HG03045 (cell line): ENCODE data around the gene MAPK8IP1.
"Not testable (repeated sequence)": the region's sequence is repeated elsewhere in the genome, so short reads cannot be mapped to it uniquely, and the experiment has no call there.

Source experiments
- ATAC-seq: cut with Tn5 transposase; IDR thresholded peaks from one replicate; pipeline ENCODE4 v1.9.1; 2021; ENCODE audit warnings: mild to moderate bottlenecking, moderate library complexity; ENCODE audit not compliant: unreplicated experiment

Gene MAPK8IP1

GRCh38 chr11:45885274-45885920 lies at the start of gene MAPK8IP1:
MAPK8IP1 (plus strand) TSS chr11:45885651; CDS start chr11:45885821, 170 bp downstream.
- ATAC-seq, result peak; percentile 46

DNA sequence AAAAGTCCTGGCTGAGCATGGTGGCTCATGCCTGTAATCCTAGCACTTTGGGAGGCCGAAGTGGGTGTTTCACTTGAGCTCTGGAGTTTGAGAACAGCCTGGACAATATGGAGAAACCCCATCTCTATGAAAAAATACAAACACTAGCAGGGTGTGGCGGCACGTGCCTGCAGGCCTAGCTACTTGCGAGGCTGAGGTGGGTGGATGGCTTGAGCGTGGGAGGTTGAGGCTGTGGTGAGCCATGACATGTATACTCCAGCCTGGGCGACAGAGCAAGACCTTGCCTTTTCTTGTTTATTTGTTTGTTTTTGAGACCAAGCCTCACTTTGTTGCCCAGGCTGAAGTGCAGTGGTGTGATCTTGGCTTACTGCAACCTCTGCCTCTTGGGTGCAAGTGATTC lies 46.2 kb upstream of the MAPK8IP1 start:
- ATAC-seq, result no peak

DNA sequence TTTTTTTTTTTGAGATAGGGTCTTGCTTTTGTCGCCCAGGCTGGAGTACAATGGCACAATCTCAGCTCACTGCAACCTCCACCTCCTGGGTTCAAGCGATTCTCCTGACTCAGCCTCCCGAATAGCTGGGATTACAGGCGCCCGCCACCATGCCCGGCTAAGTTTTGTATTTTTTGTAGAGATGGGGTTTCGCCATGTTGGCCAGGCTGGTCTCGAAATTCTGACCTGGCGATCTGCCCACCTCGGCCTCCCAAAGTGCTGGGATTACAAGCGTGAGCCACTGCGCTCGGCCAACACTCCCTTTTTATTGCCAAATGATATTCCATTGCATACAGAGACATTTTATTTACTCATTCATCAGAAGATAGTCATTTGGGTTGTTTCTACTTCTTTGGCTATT lies 45.2 kb upstream of the MAPK8IP1 start:
- not testable (repeated sequence) for ATAC-seq

DNA sequence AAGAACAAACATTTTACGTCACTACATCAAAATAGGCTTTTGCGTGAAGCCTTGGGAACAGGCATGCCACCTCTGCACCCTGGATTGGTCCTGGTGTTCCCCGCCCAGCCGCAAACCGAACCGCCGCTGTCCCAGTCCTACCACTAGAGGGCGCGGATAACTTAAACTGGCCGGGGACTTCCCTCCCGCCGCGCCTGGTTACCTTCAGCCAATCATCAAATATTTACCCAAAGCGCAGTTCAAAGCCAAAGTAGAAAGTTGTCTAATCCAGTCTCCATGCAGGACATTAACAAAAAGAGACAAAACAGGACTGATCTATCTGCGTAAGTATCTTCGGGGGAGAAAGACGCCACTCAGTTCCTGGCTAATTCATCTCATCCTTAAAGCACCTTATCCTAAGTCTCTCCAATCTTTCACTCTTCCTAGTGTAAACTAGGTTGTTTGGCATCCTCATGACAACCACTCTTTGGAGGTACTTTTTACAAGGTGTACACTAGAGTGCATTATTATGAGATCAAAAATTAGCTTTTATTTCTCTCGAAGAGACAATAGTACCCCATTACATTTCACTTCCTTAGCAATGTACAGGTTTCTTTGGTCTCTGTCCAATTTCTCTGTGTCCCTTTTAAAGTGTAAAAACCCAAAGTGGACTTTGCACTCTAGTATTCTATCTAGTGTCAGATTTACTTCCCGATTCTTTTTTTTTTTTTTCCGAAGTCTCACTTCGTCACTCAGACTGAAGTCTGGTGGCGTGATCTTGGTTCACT lies 42.1 kb upstream of the MAPK8IP1 start:
- no peak for ATAC-seq

GRCh38 chr11:45844822-45845578 lies 40.5 kb upstream of the MAPK8IP1 start:
- ATAC-seq, result no peak

DNA sequence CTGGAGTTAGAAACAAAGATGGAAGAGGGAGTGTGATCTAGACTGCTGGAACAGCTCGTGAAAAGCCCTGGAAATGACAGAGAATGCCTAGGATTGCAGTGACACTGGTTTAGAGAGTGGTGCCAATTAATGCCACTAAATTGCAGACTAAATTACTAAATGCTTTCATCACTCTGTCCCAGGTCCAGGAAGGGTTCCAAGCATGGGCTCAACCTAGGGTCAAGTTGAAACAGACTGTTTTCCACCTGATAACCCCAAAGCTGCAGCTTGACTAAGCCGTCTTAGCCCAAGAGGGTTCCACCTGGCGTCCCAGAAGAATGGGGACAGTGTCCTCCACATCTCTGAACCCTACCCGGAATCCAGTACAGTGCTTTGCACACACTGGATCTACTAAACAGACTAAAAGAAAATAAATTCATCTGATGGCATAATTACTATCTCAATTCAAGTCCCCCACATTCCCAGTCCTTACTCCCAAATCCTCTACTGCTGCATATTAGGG lies 39.2 kb upstream of the MAPK8IP1 start:
- ATAC-seq, result no peak

DNA sequence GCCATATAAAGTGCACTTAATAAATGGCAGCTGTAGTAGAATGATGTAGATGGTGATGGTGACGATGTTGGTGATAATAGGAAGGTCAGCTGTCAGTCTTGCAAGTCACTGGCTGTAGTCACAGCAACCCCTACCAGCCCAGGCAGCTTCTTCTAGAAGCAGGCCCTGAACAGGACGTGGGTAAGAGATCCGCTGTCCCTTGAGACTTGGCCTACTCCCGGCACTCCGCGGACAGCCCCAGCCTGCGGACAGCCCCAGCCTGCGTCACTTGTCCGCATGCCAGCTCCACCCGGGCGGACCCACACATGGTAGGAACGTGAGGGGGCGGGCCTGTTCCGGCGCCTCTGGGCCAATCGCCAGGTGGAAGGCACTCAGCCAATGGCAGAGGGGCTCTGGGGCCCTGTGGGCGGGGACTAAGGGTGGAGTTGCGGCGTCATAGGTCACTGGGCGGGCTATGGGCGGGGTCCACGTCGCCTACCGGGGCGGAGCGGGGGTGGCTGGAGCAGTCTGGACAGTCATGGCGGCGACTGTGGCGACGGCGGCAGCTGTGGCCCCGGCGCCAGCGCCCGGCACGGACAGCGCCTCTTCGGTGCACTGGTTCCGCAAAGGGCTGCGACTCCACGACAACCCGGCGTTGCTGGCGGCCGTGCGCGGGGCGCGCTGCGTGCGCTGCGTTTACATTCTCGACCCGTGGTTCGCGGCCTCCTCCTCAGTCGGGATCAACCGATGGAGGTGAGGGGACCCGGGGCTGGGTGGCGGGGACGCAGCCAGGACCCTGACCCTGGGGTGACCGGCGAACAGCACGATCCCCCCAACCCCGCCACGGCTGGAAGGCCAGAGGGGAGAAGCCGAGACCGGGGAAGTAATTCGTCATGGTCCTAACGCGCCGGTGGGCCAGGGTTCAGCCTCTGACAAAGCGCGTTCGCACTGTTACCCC lies 38.2 kb upstream of the MAPK8IP1 start, which contains the start of gene CRY2:
CRY2 (plus strand) TSS at position 502 of the 937 bp plus-strand sequence; CDS start at position 518, 16 bp downstream.
- ATAC-seq, result peak; percentile 95

- peak; percentile 12 for ATAC-seq
Measured at GRCh38 chr11:45847911-45848316, 37.5 kb upstream of the MAPK8IP1 start.

GRCh38 chr11:45848654-45849081 lies 36.8 kb upstream of the MAPK8IP1 start:
- ATAC-seq, result no peak

DNA sequence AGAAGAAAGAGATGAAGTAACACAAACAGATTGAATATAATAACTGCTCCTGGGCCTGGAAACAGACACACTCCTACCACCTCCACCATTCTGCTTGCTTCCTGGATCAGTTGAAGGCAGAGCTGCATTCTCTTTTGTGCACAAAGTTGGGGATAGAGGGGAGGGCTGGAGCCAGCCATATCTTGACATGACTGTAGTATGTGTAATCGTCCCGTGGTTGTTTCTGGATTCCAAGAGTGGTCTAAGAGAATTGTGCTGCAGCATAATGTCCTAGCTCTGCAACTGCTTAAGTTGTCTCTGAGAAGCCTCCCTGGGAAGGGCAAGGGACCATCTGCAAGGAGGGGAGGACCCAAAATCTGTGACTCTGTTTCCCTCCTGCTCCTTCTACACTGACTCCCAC lies 35.0 kb upstream of the MAPK8IP1 start:
- no peak for ATAC-seq

DNA sequence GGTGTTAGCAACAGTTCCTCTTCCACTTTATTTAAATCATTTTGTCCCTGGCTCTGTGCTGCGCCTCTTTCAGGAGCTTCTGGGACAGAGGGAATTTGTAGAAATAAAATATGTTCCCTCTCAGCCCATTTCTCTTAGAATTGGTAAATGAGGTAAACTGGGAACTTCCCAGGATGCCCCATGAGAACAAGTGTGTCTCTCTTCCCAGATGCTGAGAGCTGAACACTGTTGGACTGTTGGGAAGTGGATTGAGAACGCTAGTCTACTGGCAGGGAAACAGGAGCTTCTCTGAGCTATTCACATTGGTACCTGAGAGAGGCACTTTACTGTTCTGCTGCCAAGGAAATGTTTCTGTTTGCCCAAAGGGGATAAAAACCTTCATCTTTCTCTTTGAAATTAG lies 34.2 kb upstream of the MAPK8IP1 start:
- ATAC-seq, result no peak

DNA sequence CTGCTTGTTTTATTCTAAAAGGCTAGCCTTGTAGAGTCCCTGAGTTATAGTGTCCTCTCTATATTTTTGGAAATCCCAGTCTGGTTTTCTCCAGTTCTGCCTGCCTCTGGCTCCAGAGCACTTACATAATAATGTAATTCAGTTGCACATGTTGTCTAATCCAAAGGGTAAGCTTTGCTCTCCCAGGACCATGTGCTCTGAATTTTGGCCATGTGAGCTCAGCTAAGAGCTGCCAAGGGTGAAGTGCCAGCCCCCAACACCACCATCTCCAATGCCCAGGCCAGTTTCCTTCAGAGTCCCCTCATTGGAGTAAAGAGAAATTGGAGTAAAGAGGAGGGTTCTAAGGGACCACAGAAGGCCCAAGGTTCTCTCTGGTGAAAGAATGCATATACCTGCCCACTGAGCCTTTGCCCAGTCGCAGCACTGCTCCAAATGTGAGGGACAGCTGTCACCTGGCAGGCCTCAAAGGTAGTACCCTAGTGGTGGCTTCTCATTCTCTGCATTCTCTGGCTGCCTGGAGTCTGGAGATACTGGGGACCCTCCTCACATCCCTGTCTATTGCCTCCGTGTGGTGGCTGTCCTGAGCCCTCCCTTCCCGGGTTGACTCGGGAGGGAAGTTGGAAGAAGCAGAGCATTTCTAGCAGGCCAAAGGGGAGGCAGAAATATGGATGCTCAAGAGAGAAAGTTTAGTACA lies 33.3 kb upstream of the MAPK8IP1 start:
- ATAC-seq, result no peak

- ATAC-seq, result no peak
Measured at GRCh38 chr11:45852712-45853101, 32.7 kb upstream of the MAPK8IP1 start.

DNA sequence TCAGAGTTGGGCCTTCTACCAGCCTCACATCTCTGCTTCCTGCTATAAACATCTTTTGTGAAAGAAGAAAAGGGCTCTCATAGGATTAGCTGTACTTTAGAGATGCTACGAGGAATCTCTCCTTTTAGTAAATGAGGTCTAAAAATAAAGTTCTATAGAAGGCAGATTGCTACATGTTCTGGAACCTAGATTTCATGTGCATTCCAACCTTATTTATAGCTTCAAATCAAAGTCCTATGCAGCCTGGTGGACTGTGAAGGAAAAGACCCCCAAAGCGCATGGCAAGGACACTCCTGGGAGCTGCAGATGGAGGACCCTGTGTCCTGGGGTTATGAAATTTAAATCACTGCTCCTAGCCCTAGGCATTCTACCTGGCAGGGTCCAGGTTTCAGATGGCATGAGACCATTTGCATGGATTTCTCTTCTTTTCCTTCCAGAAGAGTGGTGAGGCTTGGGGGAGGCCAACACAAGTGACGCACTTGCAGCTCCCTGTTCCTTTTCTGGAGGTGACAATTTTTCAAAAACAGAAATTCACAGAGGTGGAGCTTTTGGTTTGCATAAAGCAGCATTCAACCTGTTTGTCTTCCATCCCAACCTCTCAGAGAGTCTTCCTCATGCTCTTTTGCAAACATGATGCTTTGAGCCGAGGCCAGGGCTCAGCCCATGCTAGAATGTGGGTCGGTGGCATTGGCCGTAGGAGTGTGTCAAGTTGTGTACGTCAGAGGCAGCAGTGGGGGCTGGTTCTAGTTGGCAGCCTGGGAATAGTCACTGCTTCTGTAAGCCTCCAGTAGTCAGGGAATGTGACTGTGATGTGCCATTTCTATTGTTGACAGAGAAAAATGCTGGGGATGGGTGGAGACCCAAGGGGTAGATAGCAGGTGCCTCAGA lies 31.9 kb upstream of the MAPK8IP1 start:
- no peak for ATAC-seq

GRCh38 chr11:45855308-45855707 lies 30.1 kb upstream of the MAPK8IP1 start:
- ATAC-seq, result no peak

DNA sequence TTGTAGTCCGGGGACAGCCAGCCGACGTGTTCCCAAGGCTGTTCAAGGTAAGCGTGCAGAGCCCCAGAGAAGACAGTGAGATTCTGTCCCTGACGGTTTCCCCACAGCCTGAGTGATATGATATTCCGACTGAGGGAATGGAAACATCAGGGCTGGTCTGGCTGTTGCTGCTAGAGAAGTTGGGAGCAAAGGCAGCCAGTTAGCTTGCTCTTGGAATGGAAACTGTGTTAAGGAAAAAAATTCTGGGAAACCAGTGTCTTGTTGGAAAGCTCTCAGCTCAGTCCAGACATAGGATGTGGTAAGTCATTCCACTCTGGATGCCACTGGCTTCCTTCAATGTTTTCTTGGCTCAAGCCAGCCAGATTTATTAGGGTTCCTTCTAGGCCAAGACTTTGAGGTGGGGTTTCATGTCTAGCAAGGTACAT lies 29.4 kb upstream of the MAPK8IP1 start:
- no peak for ATAC-seq

DNA sequence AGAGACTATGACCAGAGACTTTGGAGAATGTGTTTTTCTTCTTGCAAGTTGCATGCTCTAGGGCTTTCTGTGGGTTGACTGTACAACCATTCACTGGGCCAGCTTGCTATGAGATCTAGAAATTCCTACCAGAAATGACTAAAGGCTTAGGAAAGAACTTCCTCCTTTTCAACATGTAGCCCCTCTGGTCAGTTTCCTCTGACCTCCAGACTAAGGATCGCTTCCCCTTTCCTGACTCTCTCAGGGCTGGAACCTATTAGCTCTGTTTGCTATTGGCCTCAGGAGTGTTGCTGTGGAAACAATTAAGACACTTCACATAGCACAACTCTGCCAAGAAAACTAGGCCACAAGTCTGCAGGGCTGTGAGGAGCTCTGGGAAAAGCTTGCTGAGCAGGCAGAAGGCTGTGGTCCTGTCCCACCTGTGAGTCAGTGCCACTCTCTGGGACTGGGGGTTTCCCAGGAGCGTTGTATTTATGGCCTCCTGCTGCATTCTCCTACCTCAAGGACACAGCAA lies 27.4 kb upstream of the MAPK8IP1 start:
- no peak for ATAC-seq

DNA sequence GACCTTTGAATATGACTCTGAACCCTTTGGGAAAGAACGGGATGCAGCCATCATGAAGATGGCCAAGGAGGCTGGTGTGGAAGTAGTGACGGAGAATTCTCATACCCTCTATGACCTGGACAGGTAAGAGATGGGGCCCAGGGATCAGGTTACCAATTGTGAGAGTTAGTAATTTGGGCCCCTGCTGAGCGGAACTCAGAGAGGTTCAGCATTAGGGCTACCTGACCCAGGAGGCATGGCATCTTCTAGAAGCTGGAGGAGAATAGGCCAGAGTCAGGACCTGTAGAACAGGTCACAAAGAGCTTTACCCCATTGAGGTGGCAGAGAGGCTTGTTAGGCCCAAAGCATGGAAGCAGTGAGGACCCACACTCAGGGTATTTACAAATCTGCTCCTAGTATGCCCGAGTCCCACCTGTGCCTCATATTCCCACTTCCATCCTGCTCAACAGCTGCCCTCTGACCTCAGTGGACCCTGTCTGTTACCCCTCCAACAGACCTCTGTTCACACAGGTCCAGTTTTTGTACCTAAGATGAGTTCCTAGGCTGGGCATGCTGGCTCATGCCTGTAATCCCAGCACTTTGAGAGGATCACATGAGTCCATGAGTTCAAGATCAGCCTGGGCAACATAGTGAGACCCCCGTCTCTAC lies 26.6 kb upstream of the MAPK8IP1 start:
- ATAC-seq, result no peak
